Common myeloid progenitor, CD34-positive (primary cell): ENCODE measurements around the gene FMO5.
A peak's percentile ranks its signal among the peaks of the same experiment; 100 is the strongest.
"Not testable (repeated sequence)": the region's sequence is repeated elsewhere in the genome, so short reads cannot be mapped to it uniquely, and the experiment has no call there.

Experiments
- CTCF ChIA-PET: fragments of 350-600 bp; sonication (Branson Sonifier 250); formaldehyde crosslinking; loops from one replicate; lab custom pipeline; 2021; ENCODE audit warnings: antibody characterized with exemption; lab: Charles Lee
- POLR2A ChIA-PET: fragments of 350-600 bp; sonication (Branson Sonifier 250); formaldehyde crosslinking; loops from one replicate; lab custom pipeline; 2021; ENCODE audit warnings: antibody characterized with exemption; lab: Charles Lee
- DNase-seq, 3 donors: peaks; one replicate each; pipeline versions ENCODE4 v3.0.0 to v3.0.0-alpha.2; 2013
- H3K27ac ChIP-seq, 2 experiments: 1 replicate in 1 of 2; 2 replicates in 1 of 2; pipeline ENCODE4 v1.7.0; 2013; ENCODE audit warnings: inconsistent platforms in 2 of 2, low read length in 2 of 2, mild to moderate bottlenecking in 2 of 2, low read depth in 1 of 2, moderate library complexity in 1 of 2; ENCODE audit not compliant: severe bottlenecking in 2 of 2, insufficient read depth in 1 of 2, poor library complexity in 1 of 2
- H3K27me3 ChIP-seq, 5 experiments: replicated peaks in 2 of 5; 1 replicate in 3 of 5; 2 replicates in 2 of 5; pipeline versions ENCODE4 v1.6.1 to v1.7.0; 2013; ENCODE audit warnings: low read length in 4 of 5, mild to moderate bottlenecking in 2 of 5, moderate library complexity in 2 of 5, inconsistent platforms in 1 of 5; ENCODE audit not compliant: insufficient read depth in 5 of 5, control insufficient read depth in 4 of 5
- H3K36me3 ChIP-seq, 4 experiments: 1 replicate in 2 of 4; 2 replicates in 2 of 4; pipeline versions ENCODE4 v1.6.1 to v1.7.0; 2013; ENCODE audit warnings: low read length in 3 of 4, control low read depth in 1 of 4, mild to moderate bottlenecking in 1 of 4; ENCODE audit not compliant: control insufficient read depth in 4 of 4, insufficient read depth in 4 of 4
- H3K4me1 ChIP-seq, 4 experiments: 1 replicate in 3 of 4; 2 replicates in 1 of 4; pipeline versions ENCODE4 v1.6.1 to v1.7.1; 2013; ENCODE audit warnings: low read length in 3 of 4, mild to moderate bottlenecking in 3 of 4, control low read depth in 1 of 4, inconsistent platforms in 1 of 4, moderate library complexity in 1 of 4; ENCODE audit not compliant: control insufficient read depth in 4 of 4, insufficient read depth in 4 of 4; ENCODE audit errors: control extremely low read depth in 1 of 4
- H3K4me3 ChIP-seq, 7 experiments: 1 replicate in 4 of 7; 2 replicates in 3 of 7; pipeline versions ENCODE4 v1.5.1 to v1.7.0; 2013; ENCODE audit warnings: mild to moderate bottlenecking in 7 of 7, low read length in 6 of 7, moderate library complexity in 6 of 7, inconsistent platforms in 2 of 7, low read depth in 2 of 7, control low read depth in 1 of 7; ENCODE audit not compliant: insufficient read depth in 4 of 7, control insufficient read depth in 1 of 7; ENCODE audit errors: extremely low read depth in 1 of 7
- H3K9me3 ChIP-seq, 5 experiments: 1 replicate in 4 of 5; 2 replicates in 1 of 5; pipeline versions ENCODE4 v1.6.1 to v1.7.1; 2013; ENCODE audit warnings: low read length in 4 of 5, mild to moderate bottlenecking in 2 of 5, inconsistent platforms in 1 of 5, low read depth in 1 of 5, moderate library complexity in 1 of 5; ENCODE audit not compliant: control insufficient read depth in 4 of 5, insufficient read depth in 2 of 5; ENCODE audit errors: control extremely low read depth in 1 of 5
- WGBS: methylation state at CpG from one replicate; pipeline ENCODE4 v1.1.5; 2013; ENCODE audit not compliant: insufficient coverage; 5-methylcytosine and 5-hydroxymethylcytosine counted together

Gene FMO5

DNA sequence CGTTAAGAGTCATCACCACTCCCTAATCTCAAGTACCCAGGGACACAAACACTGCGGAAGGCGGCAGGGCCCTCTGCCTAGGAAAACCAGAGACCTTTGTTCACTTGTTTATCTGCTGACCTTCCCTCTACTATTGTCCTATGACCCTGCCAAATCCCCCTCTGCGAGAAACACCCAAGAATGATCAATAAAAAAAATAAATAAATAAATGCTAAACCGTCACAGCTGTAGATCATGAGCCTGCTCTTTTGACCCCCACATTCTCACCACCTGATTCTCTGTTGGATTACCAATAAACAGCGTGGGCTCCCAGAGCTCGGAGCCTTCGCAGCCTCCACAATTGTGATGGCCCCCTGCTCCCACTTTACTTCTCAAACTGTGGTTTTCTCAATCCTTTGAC lies 8.8 kb upstream of the FMO5 start:
- H3K27me3 ChIP-seq, DNase-seq, H3K4me1 ChIP-seq, H3K4me3 ChIP-seq, H3K36me3 ChIP-seq, CTCF ChIA-PET, POLR2A ChIA-PET, H3K27ac ChIP-seq: not testable (repeated sequence)
- H3K9me3 ChIP-seq = peaks cover 0 to 12% (median 7%) of the 10 kb centered on the region in 5 experiments
- 89% methylated on average over 3 of the region's 8 CpGs for WGBS

DNA sequence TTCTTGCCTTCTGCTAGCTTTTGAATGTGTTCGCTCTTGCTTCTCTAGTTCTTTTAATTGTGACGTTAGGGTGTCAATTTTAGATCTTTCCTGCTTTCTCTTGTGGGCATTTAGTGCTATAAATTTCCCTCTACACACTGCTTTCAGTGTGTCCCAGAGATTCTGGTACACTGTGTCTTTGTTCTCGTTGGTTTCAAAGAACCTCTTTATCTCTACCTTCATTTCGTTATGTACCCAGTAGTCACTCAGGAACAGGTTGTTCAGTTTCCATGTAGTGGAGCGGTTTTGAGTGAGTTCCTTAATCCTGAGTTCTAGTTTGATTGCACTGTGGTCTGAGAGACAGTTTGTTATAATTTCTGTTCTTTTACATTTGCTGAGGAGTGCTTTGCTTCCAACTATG lies 5.9 kb upstream of the FMO5 start:
- DNase-seq, H3K9me3 ChIP-seq, H3K36me3 ChIP-seq, POLR2A ChIA-PET, CTCF ChIA-PET, H3K27ac ChIP-seq, H3K27me3 ChIP-seq, H3K4me3 ChIP-seq, H3K4me1 ChIP-seq: not testable (repeated sequence)
- 100% methylated on average over 1 of the region's 5 CpGs for WGBS

DNA sequence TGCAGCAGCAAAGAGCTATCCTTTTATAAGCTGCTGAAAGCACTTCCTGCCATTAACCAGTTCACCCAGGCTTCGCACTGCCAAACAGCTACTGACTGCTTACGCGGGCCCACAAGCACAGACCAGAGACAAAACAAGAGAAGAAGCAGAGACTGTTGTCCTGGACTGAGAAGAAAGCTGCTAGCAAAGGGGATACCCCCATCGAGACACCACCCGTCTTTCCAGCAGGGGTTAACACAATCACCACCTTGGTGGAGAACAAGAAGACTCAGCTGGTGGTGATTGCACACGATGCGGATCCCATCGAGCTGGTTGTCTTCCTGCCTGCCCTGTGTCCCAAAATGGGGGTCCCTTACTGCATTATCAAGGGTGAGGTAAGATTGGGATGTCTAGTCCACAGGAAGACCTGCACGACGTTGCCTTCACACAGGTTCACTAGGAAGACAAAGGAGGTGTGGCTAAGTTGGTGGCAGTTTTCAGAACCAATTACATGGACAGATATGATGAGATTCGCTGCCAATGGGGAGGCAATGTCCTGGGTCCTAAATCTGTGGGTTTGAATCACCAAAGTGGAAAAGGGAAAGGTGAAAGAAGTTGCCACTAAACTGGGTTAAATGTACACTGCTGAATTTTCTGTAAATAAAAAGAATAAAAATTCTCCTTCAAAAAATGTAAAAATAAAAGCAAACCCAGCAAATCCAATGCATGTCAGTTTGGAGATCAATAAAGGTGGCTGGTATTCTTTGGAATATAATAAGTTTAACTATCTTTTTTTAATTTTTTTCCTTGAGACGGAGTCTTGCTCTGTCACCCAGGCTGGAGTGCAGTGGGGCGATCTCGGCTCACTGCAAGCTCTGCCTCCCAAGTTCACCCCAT lies 1.2 kb downstream of the FMO5 start:
- H3K36me3 ChIP-seq = no peaks in the 10 kb centered on the region
- DNase-seq = no peak
- POLR2A ChIA-PET = interaction anchor here (0.6 kb wide), 1 partner anchor 52 kb away, joined by 3 read pairs; no protein-coding TSS in a partner anchor
- no peaks in the 10 kb centered on the region for H3K27me3 ChIP-seq
- WGBS = 84% methylated on average over 7 of the region's 14 CpGs
- no peak overlapping the region for H3K27ac ChIP-seq
- peak overlapping the region in 1 of 7 experiments; percentile 75 for H3K4me3 ChIP-seq
- peaks cover 2 to 15% (median 12%) of the 10 kb centered on the region in 4 experiments for H3K4me1 ChIP-seq
- H3K9me3 ChIP-seq = no peaks in the 10 kb centered on the region
- CTCF ChIA-PET = interaction anchor here (0.9 to 1.3 kb wide), 3 partner anchors 12 to 50 kb away, joined by 3 to 4 read pairs (median 3); no protein-coding TSS in a partner anchor

DNA sequence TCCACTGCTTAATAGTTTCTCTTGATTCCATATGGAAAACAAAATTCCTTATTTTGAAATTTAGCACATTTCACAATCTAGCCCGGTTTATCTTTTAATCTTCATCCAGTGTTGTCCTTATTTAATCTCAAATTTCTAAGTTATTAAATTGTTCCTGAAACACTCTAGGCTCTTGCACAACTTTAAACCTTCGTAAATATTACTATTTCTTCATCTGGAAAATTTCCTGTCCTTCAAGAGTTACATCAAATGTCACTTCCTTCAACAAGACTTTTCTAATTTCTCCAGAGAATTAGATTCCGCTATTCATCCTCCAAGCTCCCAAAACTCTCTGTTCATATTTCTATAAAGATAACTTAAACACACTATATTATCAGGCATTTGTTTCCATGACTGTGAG lies 6.5 kb downstream of the FMO5 start:
- no peak for DNase-seq
- ChIA-PET POLR2A (no interaction called here), CTCF (no interaction called here)
- Histone ChIP-seq H3K27ac (no peak overlapping the region), H3K4me1 (peaks cover 0 to 13% (median 9%) of the 10 kb centered on the region in 4 experiments), H3K9me3 (no peaks in the 10 kb centered on the region), H3K4me3 (no peak overlapping the region), H3K36me3 (no peaks in the 10 kb centered on the region), H3K27me3 (no peaks in the 10 kb centered on the region)
- 100% methylated on average over 2 of the region's 3 CpGs for WGBS

DNA sequence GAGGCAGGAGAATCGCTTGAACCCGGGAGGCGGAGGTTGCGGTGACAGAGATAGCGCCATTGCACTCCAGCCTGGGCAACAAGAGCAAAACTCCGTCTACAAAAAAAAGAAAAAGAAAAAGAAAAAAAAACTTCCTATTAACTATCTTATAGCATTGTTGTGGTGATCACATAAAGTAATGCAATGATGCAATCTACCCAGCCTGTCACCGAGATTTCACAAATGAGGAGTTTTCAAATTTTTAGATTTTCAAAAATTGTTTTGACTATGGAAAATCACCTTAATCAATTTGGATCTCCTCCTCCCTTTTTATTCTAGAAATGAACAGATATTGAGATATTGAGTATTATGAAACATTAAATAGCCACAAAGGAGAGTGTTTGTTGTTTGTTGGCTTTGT lies 8.0 kb downstream of the FMO5 start:
- no peak overlapping the region for H3K4me3 ChIP-seq
- no peak for DNase-seq
- peaks cover 0 to 13% (median 8%) of the 10 kb centered on the region in 4 experiments for H3K4me1 ChIP-seq
- peaks cover 0 to under 1% (median under 1%) of the 10 kb centered on the region in 4 experiments for H3K36me3 ChIP-seq
- H3K9me3 ChIP-seq = no peaks in the 10 kb centered on the region
- ChIA-PET CTCF (interaction anchor here (1.0 kb wide), 2 partner anchors 21 to 30 kb away, joined by 3 to 4 read pairs; no protein-coding TSS in a partner anchor), POLR2A (no interaction called here)
- no peaks in the 10 kb centered on the region for H3K27me3 ChIP-seq
- H3K27ac ChIP-seq = no peak overlapping the region
- no CpG with 5 or more reads among the region's 7 CpGs for WGBS

DNA sequence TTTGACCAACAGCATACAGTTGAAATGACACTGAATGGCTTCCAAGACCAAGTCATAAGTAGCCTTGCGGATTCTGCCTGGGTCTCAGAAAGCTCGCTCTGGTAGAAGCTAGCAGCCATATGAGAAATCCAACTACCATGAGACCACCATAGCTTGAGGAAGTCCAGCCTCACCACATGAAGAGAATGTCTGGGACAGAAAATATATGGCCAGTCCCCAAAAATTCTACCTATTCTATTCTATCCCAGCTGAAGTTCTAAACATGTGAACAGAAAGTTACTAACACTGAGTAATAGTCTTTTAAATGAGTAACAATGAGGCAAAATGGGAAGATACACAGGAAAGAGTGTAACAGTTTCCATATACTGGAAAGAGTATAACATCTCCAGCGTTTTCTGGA lies 9.0 kb downstream of the FMO5 start:
- H3K27ac ChIP-seq = no peak overlapping the region
- no peaks in the 10 kb centered on the region for H3K27me3 ChIP-seq
- ChIA-PET POLR2A (no interaction called here), CTCF (interaction anchor here (1.0 kb wide), 1 partner anchor 20 kb away, joined by 4 read pairs; no protein-coding TSS in a partner anchor)
- DNase-seq = no peak
- H3K4me1 ChIP-seq = peaks cover 0 to 13% (median 8%) of the 10 kb centered on the region in 4 experiments
- H3K36me3 ChIP-seq = peaks cover 0 to 6% (median 1%) of the 10 kb centered on the region in 4 experiments
- WGBS = 100% methylated on average over 2 of the region's 3 CpGs
- H3K4me3 ChIP-seq = no peak overlapping the region
- no peaks in the 10 kb centered on the region for H3K9me3 ChIP-seq

DNA sequence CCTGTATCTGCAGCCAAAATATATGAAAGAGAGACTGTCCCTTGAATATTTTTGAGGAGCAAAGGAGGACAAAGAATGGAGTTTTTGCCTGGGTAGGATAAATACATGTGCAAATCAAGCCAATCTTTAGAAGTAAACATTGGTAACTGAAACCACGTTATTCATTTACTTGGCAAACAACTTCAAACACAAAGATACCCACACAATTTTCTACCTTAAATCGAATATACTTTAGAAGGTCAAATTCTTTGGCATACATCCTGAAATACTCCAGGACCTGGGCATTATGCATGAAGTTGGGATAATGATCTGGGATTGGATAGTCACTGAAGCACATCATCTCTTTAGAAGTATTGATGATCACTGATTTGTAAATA lies 9.6 kb downstream of the FMO5 start:
- Histone ChIP-seq H3K36me3 (peaks cover 0 to 6% (median 1%) of the 10 kb centered on the region in 4 experiments), H3K9me3 (no peaks in the 10 kb centered on the region), H3K4me3 (no peak overlapping the region), H3K27me3 (no peaks in the 10 kb centered on the region), H3K27ac (no peak overlapping the region), H3K4me1 (peaks cover 0 to 13% (median 8%) of the 10 kb centered on the region in 4 experiments)
- no peak for DNase-seq
- ChIA-PET POLR2A (no interaction called here), CTCF (no interaction called here)
- WGBS = no CpG with 5 or more reads among the region's 2 CpGs
